PFSK-1 (cell line): ENCODE data around the gene MYO1G. TPM values are rescaled to one million over a fixed set of nuclear protein-coding genes. Genes with fewer than 3 reads are reported as not detected.

Source experiments
- FOXP2 ChIP-seq: optimal IDR thresholded peaks from 2 replicates; pipeline ENCODE3; 2011; ENCODE audit warnings: borderline replicate concordance, control low read depth, inconsistent platforms; ENCODE audit not compliant: insufficient read depth; ENCODE audit errors: extremely low read length, extremely low read depth
- POLR2AphosphoS5 ChIP-seq: IDR thresholded peaks from 2 replicates; pipeline ENCODE4 v1.6.1; 2012; ENCODE audit warnings: low read depth, mild to moderate bottlenecking, control low read depth, low read length, moderate library complexity
- REST ChIP-seq, 2 experiments: IDR thresholded peaks; 2 replicates each; pipeline versions ENCODE4 v1.6.1 to v1.8.0; 2011 to 2012; ENCODE audit warnings: low read depth in 2 of 2, low read length in 2 of 2, control low read depth in 1 of 2, inconsistent platforms in 1 of 2, mild to moderate bottlenecking in 1 of 2, moderate library complexity in 1 of 2; ENCODE audit not compliant: insufficient read depth in 1 of 2
- SIN3A ChIP-seq: IDR thresholded peaks from 2 replicates; pipeline ENCODE4 v1.6.1; 2012; ENCODE audit warnings: mild to moderate bottlenecking, low read length, moderate library complexity, borderline replicate concordance; ENCODE audit not compliant: insufficient read depth
- TAF1 ChIP-seq: IDR thresholded peaks from 2 replicates; pipeline ENCODE4 v1.6.1; 2012; ENCODE audit warnings: low read length, control low read depth, borderline replicate concordance; ENCODE audit not compliant: insufficient read depth
- polyA plus RNA-seq: library from polyadenylated mRNA; unstranded; fragments of >200 nt; gene quantifications from one replicate; pipeline ENCODE4 v1.2.1, GENCODE V29; 2012; ENCODE audit warnings: low read depth, missing spikeins; ENCODE audit not compliant: insufficient read length

Gene MYO1G
- polyA plus RNA-seq, result 0.06 TPM

- TF ChIP-seq TAF1 (no peak), FOXP2 (no peak), POLR2AphosphoS5 (no peak), SIN3A (no peak), REST (IDR thresholded peaks at IDR 0.05; ENCODE audit: insufficient read depth in 1 of 2, low read depth in 2 of 2, low read length in 2 of 2) (no peak)
Measured at GRCh38 chr7:44978511-44979366, at the start of gene MYO1G. Gene MYO1G, minus strand, starts transcription at chr7:44979015. Its CDS starts 54 bp downstream, at chr7:44978961.

GRCh38 chr7:45028138-45028919 is 49.5 kb upstream of the MYO1G start:
- TF ChIP-seq TAF1, result no peak
- TF ChIP-seq SIN3A, result no peak
- no peak for TF ChIP-seq REST (IDR thresholded peaks at IDR 0.05; ENCODE audit: insufficient read depth in 1 of 2, low read depth in 2 of 2, low read length in 2 of 2)
- no peak for TF ChIP-seq FOXP2

- TF ChIP-seq FOXP2 (no peak), POLR2AphosphoS5 (no peak)
Measured at GRCh38 chr7:45027774-45028114, 48.9 kb upstream of the MYO1G start.

- no peak for TF ChIP-seq FOXP2
- no peak for TF ChIP-seq SIN3A
- no peak for TF ChIP-seq REST (IDR thresholded peaks at IDR 0.05; ENCODE audit: insufficient read depth in 1 of 2, low read depth in 2 of 2, low read length in 2 of 2)
- TF ChIP-seq TAF1, result no peak
- TF ChIP-seq POLR2AphosphoS5, result no peak
Measured at GRCh38 chr7:45026984-45027773, 48.4 kb upstream of the MYO1G start.

- no peak for TF ChIP-seq FOXP2
Measured at GRCh38 chr7:45026013-45026412, 47.2 kb upstream of the MYO1G start.
